Measurements from ENCODE around the gene CA4. TPM values are rescaled to one million over a fixed set of nuclear protein-coding genes. Genes with fewer than 3 reads are reported as not detected.

The CA4 gene
- total RNA-seq, 1 experiment from 2014 or later = 1.7 TPM

GRCh38 chr17:60128171-60128859, 21.5 kb upstream of the CA4 start:
- no peak overlapping the region for H2BK12ac ChIP-seq (ENCODE audit: insufficient read length, low read depth, low read length)
- Mint-ChIP-seq H3K36me3 (ENCODE audit: insufficient read depth in 1 of 3, low read depth in 3 of 3) (peaks cover 2 to 13% (median 6%) of the 10 kb centered on the region in 3 experiments; a peak in 6 of 7 replicates), H3K4me1 (peaks cover 5 to 6% of the 10 kb centered on the region in 2 experiments), H3K4me3 (no peak overlapping the region; a peak in 1 of 5 replicates), H3K9me3 (no peaks in the 10 kb centered on the region), H3K27ac (peak overlapping the region in 1 of 3 experiments; percentile 31; a peak in 1 of 7 replicates), H3K27me3 (ENCODE audit: low read depth) (peaks cover 15% of the 10 kb centered on the region)
- no peaks in the 10 kb centered on the region for H3K27me3 ChIP-seq (ENCODE audit: insufficient read depth, low read length)
- H3K4me2 ChIP-seq (ENCODE audit: insufficient read depth, insufficient read length, low read length) = no peak overlapping the region
- H3K79me1 ChIP-seq (ENCODE audit: insufficient read depth, low read depth, low read length, poor library complexity, severe bottlenecking) = no peaks in the 10 kb centered on the region
- H3K79me2 ChIP-seq (ENCODE audit: insufficient read depth, low read length) = no peaks in the 10 kb centered on the region
- H4K91ac ChIP-seq (ENCODE audit: insufficient read length, low read depth, low read length) = no peak overlapping the region
- no peak overlapping the region for H2BK120ac ChIP-seq (ENCODE audit: low read depth, low read length, poor library complexity, severe bottlenecking)
- H3K9ac ChIP-seq (ENCODE audit: extremely low read depth, insufficient read length, low read length) = no peak overlapping the region
- H4K5ac ChIP-seq (ENCODE audit: insufficient read length, low read depth, low read length) = no peak overlapping the region
- H3K27ac ChIP-seq (ENCODE audit: insufficient read length, low read depth, low read length) = no peak overlapping the region
- TF ChIP-seq, protein P1, sequence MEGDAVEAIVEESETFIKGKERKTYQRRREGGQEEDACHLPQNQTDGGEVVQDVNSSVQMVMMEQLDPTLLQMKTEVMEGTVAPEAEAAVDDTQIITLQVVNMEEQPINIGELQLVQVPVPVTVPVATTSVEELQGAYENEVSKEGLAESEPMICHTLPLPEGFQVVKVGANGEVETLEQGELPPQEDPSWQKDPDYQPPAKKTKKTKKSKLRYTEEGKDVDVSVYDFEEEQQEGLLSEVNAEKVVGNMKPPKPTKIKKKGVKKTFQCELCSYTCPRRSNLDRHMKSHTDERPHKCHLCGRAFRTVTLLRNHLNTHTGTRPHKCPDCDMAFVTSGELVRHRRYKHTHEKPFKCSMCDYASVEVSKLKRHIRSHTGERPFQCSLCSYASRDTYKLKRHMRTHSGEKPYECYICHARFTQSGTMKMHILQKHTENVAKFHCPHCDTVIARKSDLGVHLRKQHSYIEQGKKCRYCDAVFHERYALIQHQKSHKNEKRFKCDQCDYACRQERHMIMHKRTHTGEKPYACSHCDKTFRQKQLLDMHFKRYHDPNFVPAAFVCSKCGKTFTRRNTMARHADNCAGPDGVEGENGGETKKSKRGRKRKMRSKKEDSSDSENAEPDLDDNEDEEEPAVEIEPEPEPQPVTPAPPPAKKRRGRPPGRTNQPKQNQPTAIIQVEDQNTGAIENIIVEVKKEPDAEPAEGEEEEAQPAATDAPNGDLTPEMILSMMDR (conservative IDR thresholded peaks at IDR 0.05) = no peak
- no peak overlapping the region for H3K14ac ChIP-seq (ENCODE audit: insufficient read depth, low read length)
- no peak overlapping the region for H2AFZ ChIP-seq (ENCODE audit: low read length)
- no peak overlapping the region for H3T11ph ChIP-seq (ENCODE audit: low read length)
- H3K4me1 ChIP-seq (ENCODE audit: insufficient read depth, low read length) = no peaks in the 10 kb centered on the region
- no peaks in the 10 kb centered on the region for H3K23me2 ChIP-seq (ENCODE audit: insufficient read length, low read depth, low read length, poor library complexity, severe bottlenecking)
- H3K9me3 ChIP-seq (ENCODE audit: control insufficient read depth, low read depth, low read length) = no peaks in the 10 kb centered on the region
- no peak overlapping the region for H3K23ac ChIP-seq (ENCODE audit: insufficient read length, low read depth, low read length)
- no peaks in the 10 kb centered on the region for H4K20me1 ChIP-seq (ENCODE audit: control insufficient read depth, insufficient read depth, insufficient read length)
- no peak overlapping the region for H2AK5ac ChIP-seq (ENCODE audit: insufficient read length, low read length)
- DNase-seq = no peak
- H2BK5ac ChIP-seq (ENCODE audit: insufficient read length, low read length) = no peak overlapping the region
- no peak overlapping the region for H3K56ac ChIP-seq (ENCODE audit: insufficient read length, low read depth, low read length)
- no peak overlapping the region for H4K8ac ChIP-seq (replicated peaks; ENCODE audit: insufficient read length, low read depth, low read length)
- no CpG with 5 or more reads among the region's 8 CpGs for WGBS (ENCODE audit: extremely low coverage, insufficient read length, low lambda C conversion rate)
- no peak overlapping the region for H3K18ac ChIP-seq (ENCODE audit: insufficient read length, low read depth, low read length)
- no peak overlapping the region for H2BK20ac ChIP-seq (ENCODE audit: low read depth, low read length, poor library complexity, severe bottlenecking)
- H2BK15ac ChIP-seq (ENCODE audit: low read depth, low read length) = no peak overlapping the region
- no peak overlapping the region for H3K4ac ChIP-seq (ENCODE audit: low read depth, low read length)
